ENCODE data around the gene XYLB.

- TF ChIP-seq CTCF (IDR thresholded peaks at IDR 0.05), result no peak
- TF ChIP-seq POLR2A (IDR thresholded peaks at IDR 0.05), result no peak
Measured at GRCh38 chr3:38359038-38359437, 12.5 kb downstream of the XYLB start.

Data from right lobe of liver (tissue), 4 donors.